Endodermal cell (in vitro differentiated cells): ENCODE data around the gene MYO7B. TPM values are rescaled to one million over a fixed set of nuclear protein-coding genes. Genes with fewer than 3 reads are reported as not detected.
A peak's percentile ranks its signal among the peaks of the same experiment; 100 is the strongest.

ENCODE experiments used
- DNase-seq: peaks from one replicate; pipeline ENCODE4 v3.0.0-alpha.2; 2017
- H3K27ac ChIP-seq: 2 replicates; pipeline ENCODE4 v1.5.1; 2013; ENCODE audit warnings: mild to moderate bottlenecking, low read depth, low read length, moderate library complexity
- H3K27me3 ChIP-seq: 2 replicates; pipeline ENCODE4 v1.6.1; 2013; ENCODE audit warnings: mild to moderate bottlenecking, low read length, moderate library complexity; ENCODE audit not compliant: insufficient read depth, control insufficient read depth, poor library complexity, severe bottlenecking
- H3K36me3 ChIP-seq: 2 replicates; pipeline ENCODE4 v1.7.0; 2013; ENCODE audit warnings: mild to moderate bottlenecking, low read length, moderate library complexity; ENCODE audit not compliant: control insufficient read depth, insufficient read depth
- H3K4me1 ChIP-seq: one replicate; pipeline ENCODE4 v1.7.0; 2013; ENCODE audit warnings: low read length; ENCODE audit not compliant: control insufficient read depth, insufficient read depth
- H3K4me3 ChIP-seq: 2 replicates; pipeline ENCODE4 v1.5.1; 2013; ENCODE audit warnings: mild to moderate bottlenecking, low read length, moderate library complexity
- H3K9ac ChIP-seq: 2 replicates; pipeline ENCODE4 v1.6.1; 2013; ENCODE audit warnings: mild to moderate bottlenecking, low read length, moderate library complexity; ENCODE audit not compliant: poor library complexity, severe bottlenecking; ENCODE audit errors: extremely low read depth
- H3K9me3 ChIP-seq: 2 replicates; pipeline ENCODE4 v1.6.1; 2013; ENCODE audit warnings: mild to moderate bottlenecking, low read length, moderate library complexity; ENCODE audit not compliant: control insufficient read depth
- H3K27ac Mint-ChIP-seq: 2 replicates; pipeline ENCODE4 v1.8.0; 2020; ENCODE audit warnings: mixed read lengths
- H3K27me3 Mint-ChIP-seq: 2 replicates; pipeline ENCODE4 v1.8.0; 2021; ENCODE audit warnings: mild to moderate bottlenecking, mixed read lengths; ENCODE audit not compliant: insufficient read depth
- H3K36me3 Mint-ChIP-seq: 2 replicates; pipeline ENCODE4 v1.8.0; 2020; ENCODE audit warnings: low read depth, mixed read lengths
- H3K4me1 Mint-ChIP-seq: 2 replicates; pipeline ENCODE4 v1.8.0; 2020; ENCODE audit warnings: mixed read lengths
- H3K4me3 Mint-ChIP-seq: 2 replicates; pipeline ENCODE4 v1.8.0; 2020; ENCODE audit warnings: mild to moderate bottlenecking, moderate library complexity, mixed read lengths
- H3K9me3 Mint-ChIP-seq: 2 replicates; pipeline ENCODE4 v1.8.0; 2020; ENCODE audit warnings: mild to moderate bottlenecking, mixed read lengths
- CTCF ChIP-seq: fragments of 200-600 bp; sonication (generic); conservative IDR thresholded peaks from 2 replicates; pipeline ENCODE4 v1.5.0; 2021; ENCODE audit warnings: antibody characterized with exemption, mild to moderate bottlenecking
- WGBS, 2 experiments: methylation state at CpG; one replicate each; pipeline versions ENCODE4 v1.1.5 to v1.1.7; 2013; ENCODE audit warnings: missing lambda C conversion rate in 2 of 2, mixed read lengths in 1 of 2; ENCODE audit not compliant: insufficient coverage in 1 of 2, insufficient read length in 1 of 2; 5-methylcytosine and 5-hydroxymethylcytosine counted together
- total RNA-seq, 2 donors: library from RNA; stranded (reverse); fragmentation: NEBNext Ultra II Directional in 1 of 2; extraction: Animal tissue kit (Norgen Biotek cat#: 25700) in 1 of 2; gene quantifications; 2 replicates in 1 of 2; 3 replicates in 1 of 2; pipeline ENCODE4 v1.2.1, GENCODE V29; 2021

Gene MYO7B
- total RNA-seq, 2 donors from 2014 or later = 0.11 TPM; not detected in 1

DNA sequence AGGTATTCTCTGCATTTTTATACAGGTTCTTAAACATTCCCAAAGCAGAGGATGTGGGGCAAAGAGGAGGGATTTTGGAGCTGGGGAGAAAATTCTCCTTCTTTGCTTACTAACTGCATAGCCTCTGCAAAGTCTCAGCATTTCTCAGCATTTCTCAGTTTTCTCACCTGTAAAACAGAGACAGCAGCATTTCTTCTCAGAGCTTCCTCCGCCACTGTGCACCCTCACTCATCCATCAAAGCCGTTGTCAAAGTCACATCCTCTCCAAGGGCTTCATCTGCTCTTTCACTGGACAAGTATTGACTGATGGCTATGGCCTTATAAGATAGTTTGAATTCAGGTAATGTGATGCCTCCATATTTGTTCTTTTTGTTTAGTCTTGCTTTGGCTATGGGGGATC, 17.4 kb downstream of the MYO7B start:
- Mint-ChIP-seq H3K27me3 (peaks cover 6% of the 10 kb centered on the region), H3K36me3 (no peaks in the 10 kb centered on the region), H3K9me3 (peaks cover 10% of the 10 kb centered on the region), H3K27ac (no peak overlapping the region), H3K4me3 (no peak overlapping the region), H3K4me1 (peaks cover 7% of the 10 kb centered on the region)
- Histone ChIP-seq H3K27me3 (peaks cover 5% of the 10 kb centered on the region), H3K36me3 (no peaks in the 10 kb centered on the region), H3K4me1 (no peaks in the 10 kb centered on the region), H3K27ac (no peak overlapping the region), H3K4me3 (no peak overlapping the region), H3K9me3 (peaks cover 15% of the 10 kb centered on the region), H3K9ac (no peak overlapping the region)
- WGBS, 2 experiments = 91 to 100% methylated on average over 1 to 2 of the region's 2 CpGs
- DNase-seq = no peak
- no peak for TF ChIP-seq CTCF

DNA sequence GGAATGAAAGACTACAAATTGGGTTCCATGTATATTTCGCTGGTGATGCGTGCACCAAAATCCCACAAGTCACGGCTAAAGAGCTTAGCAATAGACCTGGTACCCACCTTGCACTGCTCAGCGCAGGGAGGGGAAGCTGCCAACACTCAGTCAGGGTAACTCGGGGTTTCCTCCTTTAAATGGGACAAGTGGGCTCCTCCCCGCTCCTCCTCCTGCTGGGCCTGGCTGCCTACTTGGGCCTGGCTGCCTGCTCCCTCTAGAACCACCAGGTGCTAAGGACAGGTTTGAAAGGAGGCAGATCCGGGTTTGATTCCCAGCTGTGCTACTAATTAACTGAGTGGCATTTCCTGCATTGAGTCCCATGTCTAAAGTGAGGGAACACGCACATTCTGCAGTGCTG, 23.4 kb downstream of the MYO7B start:
- Histone ChIP-seq H3K4me3 (no peak overlapping the region), H3K9me3 (peaks cover 15% of the 10 kb centered on the region), H3K9ac (no peak overlapping the region), H3K4me1 (no peaks in the 10 kb centered on the region), H3K27ac (no peak overlapping the region), H3K27me3 (no peaks in the 10 kb centered on the region), H3K36me3 (no peaks in the 10 kb centered on the region)
- no peak for TF ChIP-seq CTCF
- no peak for DNase-seq
- no peaks in the 10 kb centered on the region for H3K36me3 Mint-ChIP-seq
- peaks cover 21% of the 10 kb centered on the region for H3K4me1 Mint-ChIP-seq
- H3K9me3 Mint-ChIP-seq = peaks cover 12% of the 10 kb centered on the region
- no peak overlapping the region for H3K4me3 Mint-ChIP-seq
- H3K27me3 Mint-ChIP-seq = no peaks in the 10 kb centered on the region
- WGBS, 2 experiments = 89% methylated on average over 8 of the region's 8 CpGs
- H3K27ac Mint-ChIP-seq = no peak overlapping the region

- H3K4me3 Mint-ChIP-seq = no peak overlapping the region
- H3K9me3 ChIP-seq = peaks cover 15% of the 10 kb centered on the region
- H3K9me3 Mint-ChIP-seq = peaks cover 12% of the 10 kb centered on the region
- H3K4me1 Mint-ChIP-seq = peaks cover 21% of the 10 kb centered on the region
- no peaks in the 10 kb centered on the region for H3K27me3 Mint-ChIP-seq
- no peak overlapping the region for H3K9ac ChIP-seq
- 84 to 91% methylated on average over 3 to 5 of the region's 5 CpGs for WGBS, 2 experiments
- no peaks in the 10 kb centered on the region for H3K4me1 ChIP-seq
- no peaks in the 10 kb centered on the region for H3K27me3 ChIP-seq
- no peak overlapping the region for H3K27ac Mint-ChIP-seq
- H3K4me3 ChIP-seq = no peak overlapping the region
- no peaks in the 10 kb centered on the region for H3K36me3 ChIP-seq
- no peak overlapping the region for H3K27ac ChIP-seq
- no peak for TF ChIP-seq CTCF
- DNase-seq = peak; percentile 65
- no peaks in the 10 kb centered on the region for H3K36me3 Mint-ChIP-seq
These were observed 24.0 kb downstream of the MYO7B start for GRCh38 chr2:127559454-127559853.
